Measurements from ENCODE around the gene CTSH. TPM values are rescaled to one million over a fixed set of nuclear protein-coding genes. Genes with fewer than 3 reads are reported as not detected.
A peak's percentile ranks its signal among the peaks of the same experiment; 100 is the strongest.

CTSH gene
- 10 to 100 TPM; 41.6 to 74.3 TPM for total RNA-seq
- long read RNA-seq, transcript CTSH-201 (12 exons, 2,190 nt) = major isoform, 36 of 42 reads
- long read RNA-seq, partial matches to known transcripts = 0 of 42 reads
- long read RNA-seq, other reads (novel, unspliced or antisense) = 6 of 42 reads

GRCh38 chr15:78944669-78945407 is at the start of gene CTSH:
Gene CTSH (minus strand): TSS chr15:78945046. CDS start chr15:78944981, 65 bp downstream.
- intact Hi-C loops (cut with DNase I) = no loop called here
- ATAC-seq (peak; percentile 95 to 97), DNase-seq (peak; percentile 83)

DNA sequence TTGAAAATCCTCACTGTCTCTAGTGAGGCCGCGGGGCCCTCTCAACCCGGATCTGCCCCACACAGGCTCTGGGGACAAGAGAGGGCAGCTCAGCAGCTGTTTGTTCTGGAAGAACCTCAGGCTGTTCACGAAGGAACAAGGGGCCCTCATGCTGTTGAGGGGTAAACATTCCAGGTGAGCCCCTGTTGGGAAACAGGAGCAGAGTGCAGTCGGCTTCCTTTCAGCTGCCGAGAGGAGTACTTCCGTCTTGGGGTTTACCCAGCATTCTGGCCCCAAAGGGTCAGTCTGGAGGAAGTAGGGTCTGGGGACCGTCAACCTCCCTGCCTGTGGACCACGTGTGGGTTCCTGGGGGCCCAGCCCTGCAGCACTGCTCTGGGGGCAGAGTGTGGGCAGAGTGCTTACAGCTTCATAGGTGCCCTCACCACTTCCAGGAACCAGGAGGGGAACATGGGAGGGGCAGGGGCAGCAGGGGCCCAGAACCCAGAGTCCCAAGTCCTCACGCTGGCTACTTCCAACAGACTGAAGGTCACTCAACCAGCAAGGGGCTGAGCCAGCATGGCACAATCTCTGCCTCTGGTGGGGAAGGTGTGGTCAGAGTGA is 49.2 kb upstream of the CTSH start:
- ATAC-seq (no peak), DNase-seq (no peak)
- intact Hi-C loops (cut with DNase I) = no loop called here

DNA sequence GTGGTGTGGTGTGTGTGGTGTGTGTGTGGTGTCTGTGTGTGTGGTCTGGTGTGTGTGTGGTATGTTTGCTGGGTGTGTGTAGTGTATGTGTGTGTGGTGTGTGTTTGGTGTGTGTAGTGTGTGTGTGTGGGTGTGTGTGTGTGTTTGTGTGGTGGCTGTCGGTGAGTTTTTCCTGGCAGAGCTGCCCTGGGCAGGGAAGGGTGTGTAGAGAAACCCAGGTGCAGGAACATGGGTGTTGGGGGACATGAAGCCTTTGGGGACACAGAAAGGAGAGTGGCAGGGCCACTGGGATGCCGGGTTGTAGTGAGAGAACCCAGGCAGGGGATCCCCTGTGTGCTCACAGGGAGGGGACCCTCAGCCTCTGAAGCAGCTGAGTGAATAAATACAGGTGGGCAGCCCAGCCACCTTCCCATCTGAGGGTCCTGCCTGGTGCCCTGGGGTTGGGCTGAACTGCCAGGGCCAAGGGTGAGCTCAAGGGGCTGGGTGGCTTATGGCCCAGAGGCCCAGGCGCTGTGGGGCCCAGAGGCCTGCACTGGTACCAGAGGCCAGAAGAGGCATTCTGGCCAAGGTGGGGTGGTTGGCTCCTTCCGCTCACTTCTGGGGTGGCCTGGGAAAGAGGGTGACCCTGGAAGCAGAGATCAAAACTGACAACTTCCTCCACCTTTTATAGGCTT is 48.5 kb upstream of the CTSH start:
- no peak for DNase-seq

DNA sequence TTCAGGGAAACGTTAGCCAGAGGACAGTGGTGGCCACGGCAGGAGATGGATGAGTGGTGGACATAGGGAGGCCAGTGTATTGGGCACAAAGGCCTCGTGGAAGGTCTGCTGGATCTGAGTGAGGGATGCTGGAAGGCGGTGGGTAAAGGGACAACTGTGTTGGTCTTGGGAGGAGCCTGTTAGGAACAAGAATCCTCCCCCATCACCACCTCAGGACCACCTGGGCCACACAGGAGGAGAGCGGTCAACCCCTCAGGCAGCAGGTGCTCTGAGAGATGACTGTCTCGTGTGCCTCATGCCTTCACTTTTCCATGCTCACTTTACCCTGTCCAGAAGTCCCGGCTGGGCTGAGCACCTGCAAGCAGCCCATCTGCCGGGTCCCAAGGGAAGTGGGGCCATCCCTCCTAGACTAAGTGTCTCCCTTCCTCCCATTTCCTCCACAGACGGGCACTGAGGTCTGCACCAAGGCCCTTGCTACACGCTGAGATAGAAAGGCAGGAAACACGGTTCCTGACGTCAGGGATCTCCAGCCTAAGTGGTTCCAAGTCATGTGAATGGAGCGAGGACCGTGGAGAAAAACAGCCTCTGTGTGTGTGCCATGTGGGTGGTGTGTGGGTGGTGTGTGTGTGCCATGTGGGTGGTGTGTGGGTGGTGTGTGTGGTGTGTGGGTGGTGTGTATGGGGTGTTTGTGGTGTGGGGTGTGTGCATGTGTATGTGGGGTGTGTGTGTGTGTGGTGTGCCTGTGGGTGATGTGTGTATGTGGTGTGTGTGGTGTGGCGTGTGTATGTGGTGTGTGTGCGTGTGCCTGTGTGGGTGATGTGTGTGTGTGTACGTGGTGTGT is 47.8 kb upstream of the CTSH start:
- intact Hi-C loops (cut with DNase I) = no loop called here

More for the DNA sequence above, 48.5 kb upstream of the CTSH start:
- intact Hi-C loops (cut with DNase I) = no loop called here
- ATAC-seq = no peak

GRCh38 chr15:78991879-78992278 is 47.0 kb upstream of the CTSH start:
- intact Hi-C loops (cut with DNase I) = no loop called here

More for the DNA sequence above, 47.8 kb upstream of the CTSH start:
- ATAC-seq = no peak
- peak; percentile 27 for DNase-seq

GRCh38 chr15:78991476-78991875 is 46.6 kb upstream of the CTSH start:
- DNase-seq = peak; percentile 18
- intact Hi-C loops (cut with DNase I) = no loop called here
- ATAC-seq = no peak

More at GRCh38 chr15:78991879-78992278, 47.0 kb upstream of the CTSH start:
- ATAC-seq = no peak
- peak; percentile 10 for DNase-seq

- intact Hi-C loops (cut with DNase I) = no loop called here
- ATAC-seq = no peak
- DNase-seq = peak; percentile 12
Measured at GRCh38 chr15:78990278-78990677, 45.4 kb upstream of the CTSH start.

GRCh38 chr15:78989701-78990240 is 44.9 kb upstream of the CTSH start:
- DNase-seq (no peak), ATAC-seq (no peak)
- intact Hi-C loops (cut with DNase I) = no loop called here

DNA sequence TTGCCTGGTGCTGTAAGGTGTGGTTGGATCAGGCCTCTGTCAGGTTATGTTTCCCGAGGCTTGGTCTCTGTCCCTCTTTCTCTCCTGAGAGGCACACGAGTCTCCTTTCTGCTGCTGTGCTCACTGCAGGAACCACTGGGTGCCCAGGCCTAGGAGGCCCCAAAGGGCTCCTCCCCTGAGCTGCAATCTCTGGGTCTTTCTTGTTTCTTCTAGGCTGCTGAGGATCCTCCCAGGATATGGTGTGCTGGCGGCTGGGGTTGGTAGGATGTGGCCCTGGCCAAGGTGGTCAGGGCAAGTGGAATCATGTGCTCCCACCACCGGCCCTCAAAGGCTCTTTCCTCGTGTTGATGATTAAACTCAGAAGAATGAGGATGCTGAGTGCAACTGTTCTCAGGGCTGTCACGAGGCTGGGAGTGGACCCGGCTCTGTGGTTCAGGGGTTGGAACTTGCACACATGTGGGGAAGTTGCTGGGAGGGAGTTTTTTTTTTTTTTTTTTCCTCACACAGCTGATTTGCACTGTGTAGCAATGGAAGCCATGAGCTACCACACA is 43.6 kb upstream of the CTSH start:
- ATAC-seq (peak; percentile 75 to 89), DNase-seq (peak; percentile 73)
- intact Hi-C loops (cut with DNase I) = no loop called here

- ATAC-seq = no peak
- intact Hi-C loops (cut with DNase I) = no loop called here
Measured at GRCh38 chr15:78987556-78988360, 42.9 kb upstream of the CTSH start.

GRCh38 chr15:78985859-78986475 is 41.1 kb upstream of the CTSH start:
- intact Hi-C loops (cut with DNase I) = no loop called here
- ATAC-seq (no peak), DNase-seq (no peak)

More at GRCh38 chr15:78987556-78988360, 42.9 kb upstream of the CTSH start:
- no peak for DNase-seq

DNA sequence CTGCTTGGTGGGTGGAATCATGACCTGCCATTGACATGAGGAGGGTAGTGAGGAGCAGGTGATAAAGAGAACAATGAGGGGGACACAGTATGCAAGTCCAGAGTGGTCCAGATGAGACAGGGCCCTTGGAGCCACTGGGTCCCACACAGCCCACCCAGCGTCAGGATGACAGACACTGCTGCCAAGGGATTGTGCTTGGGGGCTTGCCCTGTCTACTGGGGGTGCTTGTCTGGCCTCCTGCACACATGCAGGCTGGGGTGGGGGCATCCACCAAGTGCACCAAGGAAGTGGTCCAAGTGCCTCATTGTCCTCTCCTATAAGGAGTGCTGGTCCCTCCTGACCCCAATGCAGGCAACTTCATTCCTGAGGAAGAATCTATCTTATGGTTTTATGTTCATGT is 39.2 kb upstream of the CTSH start:
- intact Hi-C loops (cut with DNase I) = loop anchor here in 1 of 2 donors (5.0 kb wide), 1 partner anchor 72 kb away; no protein-coding TSS in a partner anchor
- ATAC-seq = no peak
- no peak for DNase-seq

DNA sequence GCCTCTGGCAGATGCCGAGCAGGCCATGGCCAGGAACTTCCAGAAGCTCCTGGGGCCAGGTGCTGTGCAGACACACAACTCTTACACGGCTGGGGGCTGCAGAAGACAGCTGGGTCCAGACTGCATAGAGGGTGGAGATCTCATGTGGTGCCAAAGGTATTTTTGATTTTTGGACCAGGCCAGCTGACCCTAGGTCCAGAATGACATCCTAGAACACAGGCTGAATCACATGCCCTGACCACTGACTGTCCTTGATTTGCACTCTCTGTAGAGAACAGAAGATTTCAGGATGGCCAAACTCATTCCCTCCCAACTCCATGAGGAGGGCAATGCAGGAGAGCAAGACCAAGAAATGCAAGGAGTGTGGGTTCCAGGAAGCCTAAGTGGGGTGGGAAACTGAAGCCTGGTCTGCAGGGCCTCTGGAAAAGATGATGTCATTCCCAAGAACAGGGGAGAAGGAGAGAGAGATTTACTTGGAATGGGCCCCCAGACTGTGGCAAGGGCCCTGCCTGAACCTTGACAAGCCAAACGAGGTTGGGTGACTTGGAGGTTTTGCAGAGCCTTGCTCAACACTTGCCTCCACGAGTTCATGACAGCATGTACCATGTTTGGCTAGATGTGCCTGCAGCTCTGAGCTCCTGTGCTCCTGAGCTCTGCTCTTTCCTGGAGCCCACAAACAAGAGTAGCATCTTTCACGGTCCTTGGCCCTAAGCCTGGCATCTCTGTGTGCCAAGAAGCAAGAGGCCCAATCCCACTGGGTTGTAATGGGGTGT is 38.5 kb upstream of the CTSH start:
- no peak for ATAC-seq
- intact Hi-C loops (cut with DNase I) = loop anchor here in 1 of 2 donors (5.0 kb wide), 1 partner anchor 71 kb away; no protein-coding TSS in a partner anchor

DNA sequence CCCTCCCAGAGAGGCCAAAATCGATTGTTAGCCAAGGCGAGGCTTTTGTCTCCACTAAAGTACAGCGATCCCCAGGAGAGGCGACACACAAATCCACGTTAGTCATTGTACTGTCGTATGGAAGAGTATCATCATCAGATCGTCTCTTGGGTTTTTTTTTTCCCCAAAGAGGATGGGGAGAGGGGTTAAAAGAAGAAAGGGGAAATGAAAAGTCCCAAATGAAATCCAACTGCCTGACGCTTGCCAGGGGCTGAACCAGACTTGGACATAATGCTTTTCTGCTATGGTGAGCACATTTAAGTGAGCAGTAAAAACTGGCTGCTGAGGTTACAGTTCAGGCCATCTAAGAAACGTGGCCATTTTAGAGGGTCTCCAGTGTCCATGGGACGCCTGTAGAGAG is 37.9 kb upstream of the CTSH start:
- DNase-seq (no peak), ATAC-seq (peak; percentile 8 to 25)
- intact Hi-C loops (cut with DNase I) = loop anchor here in 1 of 2 donors (5.0 kb wide), 1 partner anchor 70 kb away; no protein-coding TSS in a partner anchor

More for the DNA sequence above, 38.5 kb upstream of the CTSH start:
- no peak for DNase-seq

GRCh38 chr15:78981532-78982313 is 36.9 kb upstream of the CTSH start:
- ATAC-seq = no peak
- no peak for DNase-seq
- intact Hi-C loops (cut with DNase I) = loop anchor here in 1 of 2 donors (5.0 kb wide), 1 partner anchor 69 kb away; no protein-coding TSS in a partner anchor
